HG03139 (cell line): ENCODE measurements around the gene PCNP.
A peak's percentile ranks its signal among the peaks of the same experiment; 100 is the strongest.
"Not testable (repeated sequence)": the region's sequence is repeated elsewhere in the genome, so short reads cannot be mapped to it uniquely, and the experiment has no call there.

Experiments used
- ATAC-seq: cut with Tn5 transposase; IDR thresholded peaks from one replicate; pipeline ENCODE4 v1.9.1; 2021; ENCODE audit not compliant: unreplicated experiment

PCNP gene

DNA sequence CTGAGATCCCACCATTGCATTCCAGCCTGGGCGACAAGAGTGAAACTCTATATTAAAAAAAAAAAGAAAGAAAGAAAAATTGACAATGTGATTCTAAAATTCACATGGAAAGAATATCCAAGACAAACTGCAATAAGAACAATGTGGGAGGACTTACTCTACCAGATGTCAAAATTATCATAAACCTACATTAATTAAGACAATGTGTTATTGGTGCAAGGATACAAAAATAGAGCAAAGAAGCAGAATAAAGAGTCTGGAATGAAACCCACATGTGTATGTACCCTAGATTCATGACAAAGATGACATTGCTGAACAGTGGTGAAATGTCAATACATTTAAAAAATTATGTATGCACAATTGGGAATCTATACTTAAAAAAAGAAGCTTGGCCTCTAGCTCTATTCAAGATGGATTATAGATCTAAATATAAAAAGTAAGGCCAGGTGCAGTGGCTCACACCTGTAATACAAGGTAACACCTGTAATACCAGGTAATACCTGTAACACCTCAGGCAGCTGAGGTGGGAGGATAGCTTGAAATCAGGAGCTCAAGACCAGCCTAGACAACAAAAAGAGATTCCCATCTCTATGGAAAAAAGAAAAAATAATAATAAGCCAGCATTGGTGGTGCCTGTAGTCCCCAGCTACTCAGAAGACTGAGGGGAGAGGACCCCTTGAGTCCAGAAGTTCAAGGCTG lies 57.3 kb downstream of the PCNP start:
- no peak for ATAC-seq

DNA sequence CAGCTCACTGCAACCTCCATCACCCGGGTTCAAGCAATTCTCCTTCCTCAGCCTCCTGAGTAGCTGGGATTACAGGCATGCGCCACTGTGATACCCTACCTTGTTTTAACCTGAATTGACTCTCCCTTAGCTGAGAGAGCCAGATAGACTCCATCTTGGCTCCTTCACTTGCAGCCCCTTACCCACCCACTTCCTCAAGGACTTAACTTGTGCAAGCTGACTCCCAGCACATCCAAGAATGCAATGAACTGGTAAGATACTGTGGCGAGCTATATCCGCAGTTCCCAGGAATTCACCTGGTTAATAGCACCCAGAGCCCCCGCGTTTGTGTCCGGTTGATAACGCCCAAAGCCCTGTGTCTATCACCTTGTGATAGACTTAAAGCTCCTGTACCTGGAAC lies 58.0 kb downstream of the PCNP start:
- ATAC-seq: not testable (repeated sequence)

DNA sequence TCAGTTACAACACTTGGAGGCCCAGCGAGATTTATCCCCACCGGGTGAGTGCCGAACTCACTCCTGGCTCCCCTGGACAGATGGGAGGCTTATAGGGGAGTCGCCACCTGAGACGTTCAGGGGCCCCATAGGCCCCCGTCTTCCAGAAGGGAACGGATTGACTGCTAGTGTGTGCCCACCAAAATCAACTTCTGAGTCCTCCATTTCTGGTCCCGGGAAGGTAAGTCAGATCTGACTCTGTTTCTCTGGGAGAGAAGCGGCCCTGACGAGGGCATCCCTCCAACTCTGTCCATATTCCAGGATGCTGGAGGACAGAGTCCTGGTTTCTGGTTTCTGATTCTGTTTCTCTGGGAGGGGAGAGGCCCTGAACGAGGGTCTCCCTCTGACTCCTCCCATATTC lies 58.6 kb downstream of the PCNP start:
- no peak for ATAC-seq

DNA sequence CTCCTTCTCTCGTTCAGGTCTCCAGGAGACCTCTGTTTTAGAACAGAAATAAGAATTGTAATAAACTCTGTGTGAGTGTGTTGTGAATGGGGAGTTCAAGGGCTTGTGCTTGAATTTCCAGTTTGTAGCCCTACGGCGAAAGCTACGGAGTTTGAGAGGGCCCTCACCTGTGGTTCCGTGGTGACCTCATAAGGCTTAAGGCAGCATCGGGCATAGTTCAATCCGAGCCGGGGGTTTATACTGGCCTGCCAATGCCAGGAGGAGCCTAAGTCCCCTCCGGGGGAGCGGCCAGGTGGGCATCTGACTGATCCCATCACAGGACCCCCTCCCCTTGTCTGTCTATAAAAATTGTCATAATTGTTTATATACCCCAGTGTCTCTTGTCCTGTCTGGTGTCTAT lies 59.2 kb downstream of the PCNP start:
- ATAC-seq: no peak

DNA sequence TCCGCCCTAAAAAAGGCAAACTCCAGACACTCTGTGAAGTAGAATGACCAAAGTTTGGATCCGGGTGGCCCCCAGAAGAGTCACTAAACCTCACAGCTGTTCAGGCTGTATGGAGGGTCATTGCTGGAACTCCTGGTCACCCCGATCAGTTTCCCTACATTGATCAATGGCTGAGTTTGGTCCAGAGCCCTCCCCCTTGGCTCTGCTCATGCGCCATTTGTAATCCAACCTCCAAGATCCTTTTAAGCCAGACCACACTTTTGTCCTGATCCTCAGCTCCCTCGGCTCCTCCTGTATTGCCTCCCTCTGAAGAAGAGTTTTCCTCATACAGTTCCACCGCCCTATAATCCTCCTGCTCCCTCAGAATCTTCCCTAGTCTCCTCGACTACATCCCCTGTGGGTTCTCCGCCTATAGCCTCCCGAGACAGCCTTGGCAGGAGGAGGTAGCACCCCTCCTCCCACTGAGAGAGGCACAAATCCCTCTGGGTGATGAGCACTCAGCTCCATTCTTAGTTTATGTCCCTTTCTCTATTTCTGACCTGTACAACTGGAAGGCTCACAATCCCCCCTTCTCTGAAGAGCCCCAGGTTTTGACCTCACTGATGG lies 60.7 kb downstream of the PCNP start:
- ATAC-seq: no peak

- ATAC-seq: no peak
Observed at GRCh38 chr3:101635345-101635744, 61.4 kb downstream of the PCNP start.

GRCh38 chr3:101635954-101636798 lies 62.2 kb downstream of the PCNP start:
- peak; percentile 91 for ATAC-seq

GRCh38 chr3:101637451-101637850 lies 63.5 kb downstream of the PCNP start:
- no peak for ATAC-seq

DNA sequence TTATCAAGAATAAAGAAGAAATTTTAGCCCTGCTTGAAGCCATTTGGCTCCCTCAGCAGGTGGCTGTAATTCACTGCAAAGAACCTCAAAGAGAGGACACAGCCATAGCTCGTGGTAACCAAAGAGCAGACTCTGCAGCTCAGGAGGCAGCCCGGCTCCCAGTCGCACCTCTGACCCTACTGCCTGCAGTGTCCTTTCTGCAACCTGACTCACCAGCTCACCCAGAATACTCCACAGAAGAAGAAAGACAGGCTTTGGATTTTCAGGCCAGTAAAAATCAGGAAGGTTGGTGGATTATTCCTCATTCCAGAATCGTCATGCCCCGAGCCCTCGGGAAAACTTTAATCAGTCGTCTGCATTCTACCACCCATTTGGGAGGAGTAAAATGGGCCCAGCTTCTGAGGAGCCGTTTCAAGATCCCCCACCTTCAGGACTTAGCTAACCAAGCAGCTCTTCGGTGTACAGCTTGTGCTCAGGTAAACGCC lies 64.3 kb downstream of the PCNP start:
- ATAC-seq: no peak

DNA sequence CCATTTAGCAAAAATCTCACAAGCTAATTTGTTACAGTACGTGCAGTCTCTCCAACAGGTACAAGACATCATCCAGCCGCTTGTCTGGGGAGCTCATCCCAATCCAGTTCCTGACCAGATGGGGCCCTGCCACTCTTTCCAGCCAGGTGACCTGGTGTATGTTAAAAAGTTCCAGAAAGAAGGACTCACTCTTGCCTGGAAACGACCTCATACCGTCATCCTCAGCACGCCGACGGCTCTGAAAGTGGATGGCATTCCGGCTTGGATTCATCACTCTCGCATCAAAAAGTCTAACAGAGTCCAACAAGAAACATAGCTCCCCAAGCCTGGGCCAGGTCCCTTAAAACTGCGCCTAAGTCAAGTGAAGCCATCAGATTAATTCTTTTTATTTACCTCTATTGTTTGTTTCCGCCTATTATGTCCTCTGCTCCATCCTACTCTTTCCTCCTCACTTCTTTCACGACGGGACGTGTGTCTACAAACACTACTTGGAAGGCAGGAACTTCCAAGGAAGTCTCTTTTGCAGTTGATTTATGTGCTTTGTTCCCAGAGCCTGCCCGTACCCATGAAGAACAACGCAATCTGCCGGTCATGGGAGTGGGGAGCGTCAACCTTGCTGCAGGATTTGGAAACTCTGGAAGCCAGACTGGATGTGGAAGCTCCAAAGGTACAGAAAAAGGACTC lies 65.4 kb downstream of the PCNP start:
- ATAC-seq: no peak

DNA sequence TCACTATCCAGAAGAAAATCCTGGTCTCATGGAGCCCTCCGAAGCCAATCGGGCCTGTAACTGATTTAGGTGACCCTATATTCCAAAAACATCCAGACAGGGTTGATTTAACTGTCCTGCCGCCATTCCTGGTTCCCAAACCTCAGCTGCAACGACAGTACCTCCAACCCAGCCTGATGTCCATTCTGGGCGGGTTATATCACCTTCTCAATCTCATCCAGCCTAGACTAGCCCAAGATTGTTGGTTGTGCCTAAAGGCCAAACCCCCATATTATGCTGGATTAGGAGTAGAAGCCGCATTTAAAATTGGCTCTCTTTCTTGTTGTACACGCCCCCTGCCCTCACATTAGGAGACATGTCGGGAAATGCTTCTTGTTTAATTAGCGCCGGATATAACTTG lies 66.3 kb downstream of the PCNP start:
- ATAC-seq: no peak

DNA sequence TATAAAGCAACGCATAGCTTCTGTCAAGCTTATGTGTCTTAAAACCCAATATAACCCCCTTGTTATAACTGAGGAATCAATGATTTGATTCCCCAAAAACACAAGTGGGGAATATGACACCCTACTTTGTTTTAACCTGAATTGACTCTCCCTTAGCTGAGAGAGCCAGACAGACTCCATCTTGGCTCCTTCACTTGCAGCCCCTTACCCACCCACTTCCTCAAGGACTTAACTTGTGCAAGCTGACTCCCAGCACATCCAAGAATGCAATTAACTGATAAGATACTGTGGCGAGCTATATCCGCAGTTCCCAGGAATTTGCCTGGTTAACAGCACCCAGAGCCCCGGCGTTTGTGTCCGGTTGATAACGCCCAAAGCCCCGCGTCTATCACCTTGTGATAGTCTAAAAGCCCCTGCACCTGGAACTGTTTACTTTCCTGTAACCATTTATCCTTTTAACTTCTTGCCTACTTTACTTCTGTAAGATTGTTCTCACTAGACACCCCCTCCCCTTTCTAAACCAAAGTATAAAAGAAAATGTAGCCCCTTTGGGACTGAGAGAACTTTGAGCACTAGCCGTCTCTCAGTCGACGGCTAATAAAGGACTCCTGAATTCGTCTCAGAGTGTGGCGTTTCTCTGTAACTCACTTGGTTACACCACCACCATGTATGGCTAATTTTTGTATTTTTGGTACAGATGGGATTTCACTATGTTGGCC lies 67.6 kb downstream of the PCNP start:
- ATAC-seq: not testable (repeated sequence)

DNA sequence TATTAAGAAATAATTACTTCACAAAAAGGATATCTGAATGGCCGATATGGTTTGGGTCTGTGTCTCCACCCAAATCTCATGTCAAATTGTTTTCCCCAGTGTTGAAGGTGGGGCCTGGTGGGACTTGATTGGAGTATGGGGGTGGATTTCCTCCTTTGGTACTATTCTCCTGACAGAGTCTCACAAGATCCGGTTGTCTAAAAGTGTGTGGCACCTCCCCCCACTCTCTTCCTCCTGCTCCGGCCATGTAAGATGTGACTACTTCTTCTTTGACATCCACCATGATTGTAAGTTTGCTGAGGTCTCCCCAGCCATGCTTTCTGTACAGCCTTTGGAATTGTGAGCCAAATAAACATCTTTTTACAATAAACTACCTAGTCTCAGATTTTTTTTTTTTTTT lies 68.5 kb downstream of the PCNP start:
- ATAC-seq: no peak

GRCh38 chr3:101643009-101643844 lies 69.2 kb downstream of the PCNP start:
- ATAC-seq: no peak
